T47D (cell line): ENCODE data around the gene CAPN2.

Experiments
- DNase-seq, 2 experiments: peaks; one replicate each; pipeline versions ENCODE4 v3.0.0 to v3.0.0-alpha.2; 2011 to 2012; ENCODE audit warnings: low read depth in 1 of 2, low spot score in 1 of 2
- JUND ChIP-seq: IDR thresholded peaks from 2 replicates; pipeline ENCODE4 v1.6.1; 2012; ENCODE audit warnings: low read depth
- in situ Hi-C: cut with HindIII; loops from 2 replicates; pipeline ENCODE4 v1.10.0; 2016; ENCODE audit warnings: low sequenced_read_pairs, low pct_unique_long_range_greater_than_20kb

The CAPN2 gene

GRCh38 chr1:223683586-223684487 lies 28.5 kb upstream of the CAPN2 start:
- no peak for TF ChIP-seq JUND
- DNase-seq: peak; percentile 55 to 84
- in situ Hi-C loops: no loop called here

GRCh38 chr1:223684488-223684792 lies 27.9 kb upstream of the CAPN2 start:
- TF ChIP-seq JUND: no peak
- in situ Hi-C loops: no loop called here
- no peak for DNase-seq

- in situ Hi-C loops: no loop called here
- DNase-seq: no peak
- TF ChIP-seq JUND: no peak
Observed at GRCh38 chr1:223691121-223691520, 21.2 kb upstream of the CAPN2 start.

GRCh38 chr1:223695014-223695548 lies 17.3 kb upstream of the CAPN2 start:
- in situ Hi-C loops: no loop called here
- no peak for DNase-seq
- TF ChIP-seq JUND: no peak

GRCh38 chr1:223695941-223696340 lies 16.4 kb upstream of the CAPN2 start:
- TF ChIP-seq JUND: no peak
- no peak for DNase-seq
- in situ Hi-C loops: no loop called here

GRCh38 chr1:223700388-223700918 lies 11.9 kb upstream of the CAPN2 start:
- no peak for TF ChIP-seq JUND
- in situ Hi-C loops: no loop called here
- DNase-seq: no peak

- no peak for DNase-seq
- TF ChIP-seq JUND: no peak
- in situ Hi-C loops: no loop called here
Observed at GRCh38 chr1:223700942-223701637, 11.2 kb upstream of the CAPN2 start.

- DNase-seq: peak in 1 of 2 experiments; percentile 65
Observed at GRCh38 chr1:223702735-223703667, 9.3 kb upstream of the CAPN2 start.

GRCh38 chr1:223703668-223704013 lies 8.7 kb upstream of the CAPN2 start:
- in situ Hi-C loops: no loop called here

More at GRCh38 chr1:223702735-223703667, 9.3 kb upstream of the CAPN2 start:
- no peak for TF ChIP-seq JUND
- in situ Hi-C loops: no loop called here

GRCh38 chr1:223704921-223705878 lies 7.1 kb upstream of the CAPN2 start:
- TF ChIP-seq JUND: no peak
- in situ Hi-C loops: no loop called here
- DNase-seq: no peak

More at GRCh38 chr1:223703668-223704013, 8.7 kb upstream of the CAPN2 start:
- TF ChIP-seq JUND: no peak
- DNase-seq: no peak
